Left kidney (tissue), 8 donors: ENCODE data around the gene KIAA1614. TPM values are rescaled to one million over a fixed set of nuclear protein-coding genes. Genes with fewer than 3 reads are reported as not detected.

ENCODE experiments used
- DNase-seq: peaks from one replicate; pipeline ENCODE4 v3.0.0-alpha.2; 2013
- long read RNA-seq, 8 donors: transcript quantifications; one replicate each; lab custom pipeline, GENCODE V29; 2026
- polyA plus RNA-seq: library from polyadenylated mRNA; unstranded; fragments of 120-200 nt; gene quantifications from one replicate; pipeline ENCODE4 v1.2.1, GENCODE V29; 2013; ENCODE audit not compliant: insufficient read length

Gene KIAA1614
- polyA plus RNA-seq, result 7.2 TPM
- long read RNA-seq, donor 1, full-length matches to known transcripts, result 1 of 6 reads
- long read RNA-seq, donor 1, partial matches to known transcripts, result 5 of 6 reads
- long read RNA-seq, donor 1, other reads (novel, unspliced or antisense), result 0 of 6 reads
- long read RNA-seq, donor 2, result 0 reads
- long read RNA-seq, donor 3, result 0 reads
- long read RNA-seq, donor 4, result 0 reads
- long read RNA-seq, donor 5, result 0 reads
- long read RNA-seq, donor 6, result 0 reads
- long read RNA-seq, donor 7, partial matches to known transcripts, result 0 of 1 reads
- long read RNA-seq, donor 7, other reads (novel, unspliced or antisense), result 0 of 1 reads
- long read RNA-seq, donor 8, result 0 reads

GRCh38 chr1:180912801-180913565 is at the start of gene KIAA1614:
Gene KIAA1614 (plus strand): TSS chr1:180912897. CDS start chr1:180913244, 347 bp downstream.
- peak; percentile 46 for DNase-seq

DNA sequence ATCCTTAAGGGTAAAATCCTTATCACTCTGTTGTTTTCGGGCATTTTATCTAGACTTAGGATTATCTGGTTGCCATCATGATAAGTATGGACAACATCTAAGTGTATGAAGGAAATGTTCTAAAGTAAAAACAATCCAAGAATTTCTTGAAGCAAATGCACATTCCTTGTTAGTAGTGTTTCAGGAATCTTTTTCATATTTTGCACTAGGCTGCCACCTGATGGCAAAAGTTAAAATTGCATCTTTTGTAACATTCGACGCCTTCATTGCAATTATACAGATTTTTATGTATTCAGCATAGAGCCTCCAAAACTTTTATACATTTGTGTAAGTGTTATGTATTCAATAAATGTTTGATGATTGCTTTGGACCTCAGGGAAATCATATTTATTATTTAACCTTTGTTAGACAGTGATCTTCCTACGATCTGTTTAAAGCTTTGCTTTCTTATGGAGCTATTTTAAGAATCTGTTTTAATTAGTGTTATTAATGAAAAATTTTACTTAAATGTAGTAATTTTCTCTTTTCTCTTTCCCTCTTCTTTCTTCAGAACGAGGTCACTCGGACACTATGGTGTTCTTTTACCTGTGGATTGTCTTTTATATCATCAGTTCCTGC is 49.4 kb upstream of the KIAA1614 start:
- peak; percentile 69 for DNase-seq

DNA sequence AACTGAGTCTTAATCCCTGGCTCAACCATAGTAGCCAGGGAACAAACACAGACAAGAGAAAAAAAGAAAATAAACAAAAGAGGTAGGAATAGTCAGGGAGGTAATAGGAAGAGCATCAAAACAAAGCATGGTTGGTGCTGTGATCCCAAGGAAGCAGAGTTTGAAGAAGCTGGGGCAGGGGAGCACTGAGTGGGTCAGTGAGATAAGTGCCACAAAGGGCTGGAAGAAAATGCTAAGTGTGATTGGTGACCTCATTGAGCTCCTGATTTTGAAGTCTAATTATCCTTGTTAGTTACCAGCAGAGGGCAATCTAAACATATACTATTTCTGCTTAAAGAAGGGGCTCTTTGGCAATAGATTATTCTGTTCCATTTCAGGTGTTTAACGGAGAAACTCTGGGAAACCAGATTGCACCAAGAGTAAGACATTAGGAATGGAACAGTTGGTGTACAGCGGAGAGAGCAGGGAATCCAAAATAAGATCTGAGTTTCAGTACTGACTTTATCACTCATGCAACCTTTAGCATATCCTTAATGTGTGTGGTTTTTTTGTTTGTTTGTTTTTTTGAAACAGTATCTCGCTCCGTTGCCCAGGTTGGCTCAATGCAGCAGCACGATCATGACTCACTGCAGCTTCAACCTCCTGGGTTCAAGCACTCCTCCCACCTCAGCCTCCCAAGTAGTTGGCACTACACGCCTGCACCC is 30.7 kb upstream of the KIAA1614 start:
- peak; percentile 38 for DNase-seq

- DNase-seq, result no peak
Observed at GRCh38 chr1:180884588-180885300, 28.0 kb upstream of the KIAA1614 start.

GRCh38 chr1:180886338-180886737 is 26.4 kb upstream of the KIAA1614 start:
- no peak for DNase-seq

DNA sequence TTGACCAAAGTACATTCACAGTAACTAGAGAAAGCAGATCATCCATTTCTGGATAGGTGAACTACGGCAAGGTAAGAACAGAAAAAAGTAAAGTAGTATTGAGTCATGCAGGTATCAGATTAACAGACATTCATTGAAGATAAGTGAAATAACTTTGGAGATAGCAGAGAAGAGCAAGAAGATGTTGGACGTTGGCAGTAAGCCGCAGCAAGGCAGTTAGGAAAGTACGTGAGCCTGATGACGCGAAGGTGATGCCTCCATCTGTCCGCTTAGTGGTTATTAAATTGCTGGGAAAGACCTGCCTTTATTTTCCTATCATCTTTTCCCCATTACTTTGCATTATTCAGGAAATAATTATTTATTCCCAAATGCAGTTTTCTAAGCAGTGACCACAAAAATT is 24.9 kb upstream of the KIAA1614 start:
- no peak for DNase-seq

DNA sequence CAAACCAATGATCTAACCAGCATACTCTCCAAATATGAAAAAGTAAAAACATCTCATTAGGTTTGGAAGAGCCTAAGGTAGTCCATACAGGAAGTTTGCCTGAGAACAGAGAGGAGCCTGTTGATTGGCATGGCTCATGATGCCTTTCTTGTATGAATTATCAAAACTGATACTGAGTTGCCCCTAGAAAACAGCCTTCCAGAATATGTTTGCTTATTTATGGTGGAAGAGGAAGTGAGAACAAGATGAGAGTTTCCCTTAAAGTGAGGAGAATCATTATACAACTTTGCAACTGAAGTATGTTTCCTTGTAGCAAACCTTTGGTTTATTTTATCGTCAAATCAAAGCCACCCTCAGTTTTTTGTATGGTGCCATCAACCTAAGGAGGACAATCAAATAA is 23.8 kb upstream of the KIAA1614 start:
- no peak for DNase-seq

DNA sequence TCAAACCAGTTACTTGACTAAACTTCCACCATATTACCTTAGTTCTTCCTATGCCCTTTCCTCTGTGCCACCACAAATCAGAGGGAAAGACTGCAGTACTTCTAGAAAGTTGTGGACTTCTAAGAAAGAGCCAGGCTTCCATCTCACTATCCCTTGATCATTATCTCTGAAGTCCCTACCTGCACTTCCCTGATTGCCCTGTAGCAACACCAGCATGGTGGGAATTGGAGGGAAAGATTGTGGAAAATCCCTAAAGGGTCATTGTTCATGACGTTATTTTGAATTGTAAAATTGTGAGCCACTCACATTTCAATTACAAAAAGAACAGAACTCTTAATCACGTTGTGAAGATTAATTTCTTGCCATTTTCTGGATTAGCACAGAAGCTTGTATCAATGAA is 23.4 kb upstream of the KIAA1614 start:
- DNase-seq, result no peak

- no peak for DNase-seq
Observed at GRCh38 chr1:180892272-180892671, 20.4 kb upstream of the KIAA1614 start.

DNA sequence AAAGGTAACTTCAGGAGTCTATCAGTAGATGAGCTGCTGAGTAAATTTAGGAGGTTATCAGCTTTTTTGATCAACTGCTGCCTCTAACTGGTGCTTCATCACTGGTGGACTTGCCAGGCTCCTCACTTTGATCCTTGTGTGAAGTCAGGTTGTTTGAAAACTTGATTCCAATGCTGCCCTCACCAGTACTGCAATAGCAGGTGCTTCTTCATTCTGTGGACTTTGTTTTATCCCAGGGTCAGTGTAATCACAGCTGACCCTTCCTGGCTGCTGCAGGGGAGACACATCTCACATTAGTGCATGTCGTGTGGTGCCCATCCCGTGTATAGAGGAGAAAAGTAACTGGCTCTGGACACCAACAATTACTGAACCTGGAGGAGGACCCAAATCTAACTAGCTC is 20.0 kb upstream of the KIAA1614 start:
- no peak for DNase-seq

GRCh38 chr1:180893614-180894013 is 19.1 kb upstream of the KIAA1614 start:
- DNase-seq, result no peak

- DNase-seq, result no peak
Observed at GRCh38 chr1:180896161-180896560, 16.5 kb upstream of the KIAA1614 start.

DNA sequence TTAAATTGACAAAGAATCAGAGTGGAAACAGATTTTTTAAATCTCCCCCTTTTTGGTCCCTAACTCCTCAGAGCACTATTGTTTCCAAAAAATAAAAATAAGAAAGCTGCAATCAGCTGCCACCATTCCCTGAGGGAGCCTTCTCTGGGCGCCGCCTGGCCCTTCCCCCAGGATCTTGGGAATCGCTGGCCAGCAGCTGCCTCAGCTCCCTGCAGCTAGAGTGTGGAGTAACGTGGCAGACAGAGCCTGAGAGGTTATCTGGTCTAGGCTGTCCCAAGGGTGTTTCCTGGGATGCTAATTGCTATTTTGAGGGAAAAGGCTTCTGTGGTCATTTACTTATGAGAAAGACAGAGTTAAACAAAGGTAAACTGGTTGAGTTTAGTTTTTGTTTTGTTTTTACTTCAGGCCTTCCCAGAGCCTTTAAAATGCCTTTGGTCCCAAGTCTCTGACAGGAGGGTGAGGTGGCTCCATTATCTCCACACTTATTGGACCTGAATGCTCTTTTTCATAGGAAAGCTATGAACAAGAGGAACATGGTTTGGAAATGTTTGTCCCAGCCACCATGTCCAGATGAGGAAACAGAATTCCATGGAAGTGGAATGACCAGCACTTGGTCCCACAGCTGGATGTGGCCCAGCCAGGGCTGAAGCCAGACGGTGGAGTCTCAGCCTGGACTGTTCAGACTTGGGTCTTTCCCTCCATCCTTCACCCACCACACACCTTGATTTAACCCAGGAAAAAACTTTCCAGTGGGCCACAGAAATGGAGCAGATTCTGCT is 14.1 kb upstream of the KIAA1614 start:
- no peak for DNase-seq

GRCh38 chr1:180899262-180899661 is 13.4 kb upstream of the KIAA1614 start:
- no peak for DNase-seq

GRCh38 chr1:180901076-180901990 is 11.4 kb upstream of the KIAA1614 start:
- no peak for DNase-seq

GRCh38 chr1:180902541-180902940 is 10.2 kb upstream of the KIAA1614 start:
- DNase-seq, result no peak

GRCh38 chr1:180905927-180906326 is 6.8 kb upstream of the KIAA1614 start:
- no peak for DNase-seq

DNA sequence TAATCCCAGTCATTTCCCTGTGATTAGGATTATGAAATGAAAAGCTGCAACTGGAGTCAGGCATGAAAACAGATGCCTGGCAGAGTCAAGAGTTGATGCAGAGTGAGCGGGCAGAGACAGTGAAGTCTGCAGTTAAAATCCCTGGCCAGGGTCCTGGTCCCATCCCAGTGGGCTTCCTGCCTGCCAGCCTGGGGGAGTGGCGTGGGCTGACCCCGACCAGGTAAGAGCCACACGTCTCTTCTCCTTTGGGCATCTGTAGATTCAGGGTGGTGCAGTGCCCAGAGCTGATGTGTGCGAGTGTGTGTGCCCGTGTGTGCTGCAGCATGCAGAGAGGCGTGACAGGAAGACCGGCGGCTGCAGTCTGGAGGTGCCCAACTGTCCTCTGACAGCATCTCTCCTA is 6.2 kb upstream of the KIAA1614 start:
- DNase-seq, result no peak

- DNase-seq, result no peak
Observed at GRCh38 chr1:180907313-180908055, 5.2 kb upstream of the KIAA1614 start.
